HepG2 (cell line): ENCODE data around the gene INTS1. TPM values are rescaled to one million over a fixed set of nuclear protein-coding genes. Genes with fewer than 3 reads are reported as not detected.

ENCODE experiments used
- ETV5 ChIP-seq: IDR thresholded peaks from 2 replicates; pipeline ENCODE4 v1.6.1; 2018; ENCODE audit warnings: missing biosample characterization, missing genetic modification reagents, inconsistent platforms, borderline replicate concordance
- GATAD1 ChIP-seq: IDR thresholded peaks from 2 replicates; pipeline ENCODE4 v1.6.1; 2016; ENCODE audit warnings: missing genetic modification reagents, missing compliant biosample characterization
- MTA1 ChIP-seq: sonication (generic); formaldehyde crosslinking; IDR thresholded peaks from 2 replicates; pipeline ENCODE4 v1.4.0; 2020; ENCODE audit warnings: missing genetic modification reagents, mild to moderate bottlenecking, borderline replicate concordance
- MTF2 ChIP-seq: sonication (generic); formaldehyde crosslinking; IDR thresholded peaks from 2 replicates; pipeline ENCODE4 v1.5.0; 2020; ENCODE audit warnings: missing genetic modification reagents, borderline replicate concordance
- NFKBIZ ChIP-seq: IDR thresholded peaks from 2 replicates; pipeline ENCODE4 v1.6.1; 2018; ENCODE audit warnings: missing genetic modification reagents, missing compliant biosample characterization
- PCBP1 ChIP-seq: fragments of 200-400 bp; formaldehyde crosslinking; IDR thresholded peaks from 2 replicates; pipeline ENCODE4 v1.6.1; 2017; ENCODE audit warnings: mild to moderate bottlenecking, low read depth, low read length, borderline replicate concordance
- RFXAP ChIP-seq: sonication (generic); formaldehyde crosslinking; IDR thresholded peaks from 2 replicates; pipeline ENCODE4 v1.4.0; 2020; ENCODE audit warnings: missing genetic modification reagents, borderline replicate concordance
- ZBTB21 ChIP-seq: sonication (generic); formaldehyde crosslinking; IDR thresholded peaks from 2 replicates; pipeline ENCODE4 v1.4.0; 2020; ENCODE audit warnings: missing genetic modification reagents
- ZNF407 ChIP-seq: sonication (generic); formaldehyde crosslinking; IDR thresholded peaks from one replicate; pipeline ENCODE4 v1.5.1; 2020; ENCODE audit warnings: mild to moderate bottlenecking, missing genetic modification reagents; ENCODE audit errors: not compliant biosample characterization
- ZNF773 ChIP-seq: sonication (generic); formaldehyde crosslinking; IDR thresholded peaks from 2 replicates; pipeline ENCODE4 v1.4.0; 2020; ENCODE audit warnings: missing genetic modification reagents, borderline replicate concordance
- ZNF777 ChIP-seq: sonication (generic); formaldehyde crosslinking; IDR thresholded peaks from 2 replicates; pipeline ENCODE4 v1.4.0; 2020; ENCODE audit warnings: missing genetic modification reagents
- polyA plus RNA-seq, 8 experiments: library from polyadenylated mRNA; depleted of rRNA in 3 of 8; stranded (reverse) in 7 of 8; unstranded in 1 of 8; fragments of >200 nt; fragmentation: Illumina TruSeq in 4 of 8; extraction: Trizol in 4 of 8; gene quantifications; 2 replicates each; pipeline versions ENCODE4 v1.2.1 to v1.2.3, GENCODE V29; 2011 to 2016; ENCODE audit warnings: low read depth in 4 of 8, missing spikeins in 1 of 8, mixed read lengths in 1 of 8; ENCODE audit not compliant: insufficient read depth in 1 of 8
- total RNA-seq, 5 experiments: library from RNA; depleted of rRNA; stranded (reverse); fragments of >200 nt; fragmentation: Illumina TruSeq; extraction: Trizol; gene quantifications; 2 replicates each; pipeline ENCODE4 v1.2.3, GENCODE V29; 2016; ENCODE audit warnings: low read depth in 1 of 5
- TF ChIP-seq, protein P1 (sequence below): sonication (generic); formaldehyde crosslinking; IDR thresholded peaks from 2 replicates; pipeline ENCODE4 v1.5.1; 2020; ENCODE audit warnings: mild to moderate bottlenecking, missing genetic modification reagents, moderate library complexity
- TF ChIP-seq, protein P2 (sequence below): sonication (generic); formaldehyde crosslinking; IDR thresholded peaks from 2 replicates; pipeline ENCODE4 v1.4.0; 2020; ENCODE audit warnings: missing genetic modification reagents, borderline replicate concordance
- TF ChIP-seq, protein P3 (sequence below): sonication (generic); formaldehyde crosslinking; IDR thresholded peaks from 2 replicates; pipeline ENCODE4 v1.4.0; 2020; ENCODE audit warnings: missing genetic modification reagents, low read depth, mild to moderate bottlenecking, borderline replicate concordance

Gene INTS1
- total and polyA plus RNA-seq, 2 of the 13 experiments (the other 11 are each of a cell fraction or from before 2014, with no cell fraction given), result 13.7 to 29.0 TPM

DNA sequence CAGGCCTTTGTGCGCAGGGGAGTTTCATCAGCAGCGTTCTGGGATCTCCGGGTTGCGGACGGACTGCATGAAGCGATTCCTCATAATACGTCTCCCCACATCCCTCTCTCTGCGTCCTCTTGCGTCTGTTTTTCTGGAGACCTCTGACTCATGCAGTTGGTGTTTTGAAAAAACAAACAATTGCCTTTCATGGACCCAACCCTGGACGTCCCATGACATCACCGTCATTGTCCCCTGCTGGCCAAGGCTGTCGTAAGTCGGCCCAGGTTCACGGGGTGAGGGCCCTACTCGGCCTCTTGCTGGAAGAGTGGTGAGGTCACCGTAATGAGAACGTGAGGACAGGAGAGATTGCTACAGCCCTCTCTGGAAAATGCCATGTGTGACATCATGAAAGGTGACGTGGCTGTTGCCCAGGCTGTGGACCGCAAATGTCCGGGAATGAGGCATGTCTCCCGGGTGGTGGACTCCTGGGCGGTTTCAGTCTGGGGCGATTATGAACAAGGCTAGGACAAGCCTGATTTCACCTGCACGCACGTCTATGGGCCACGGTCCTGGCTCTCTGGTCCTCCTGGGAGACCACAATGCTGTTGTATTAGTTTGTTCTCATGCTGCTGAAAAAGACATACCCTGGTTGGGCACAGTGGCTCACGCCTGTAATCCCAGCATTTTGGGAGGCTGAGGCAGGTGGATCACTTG, 16.5 kb upstream of the INTS1 start (continued):
- TF ChIP-seq MTA1 (peak; percentile 73; the same call in 1 of the 2 replicates), NFKBIZ (CRISPR knock-in tag) (no peak), ZBTB21 (CRISPR knock-in tag) (peak; percentile 100), RFXAP (CRISPR knock-in tag) (no peak), MTF2 (CRISPR knock-in tag) (no peak), GATAD1 (CRISPR knock-in tag) (peak; percentile 66), PCBP1 (no peak), ZNF777 (CRISPR knock-in tag) (0 out of 2 replicates have a peak, but pooled peaks have one; percentile 49), ZNF407 (CRISPR knock-in tag) (no peak), ETV5 (CRISPR knock-in tag) (peak; percentile 39; the same call in 1 of the 2 replicates), ZNF773 (CRISPR knock-in tag) (no peak)
- TF ChIP-seq, protein P1, sequence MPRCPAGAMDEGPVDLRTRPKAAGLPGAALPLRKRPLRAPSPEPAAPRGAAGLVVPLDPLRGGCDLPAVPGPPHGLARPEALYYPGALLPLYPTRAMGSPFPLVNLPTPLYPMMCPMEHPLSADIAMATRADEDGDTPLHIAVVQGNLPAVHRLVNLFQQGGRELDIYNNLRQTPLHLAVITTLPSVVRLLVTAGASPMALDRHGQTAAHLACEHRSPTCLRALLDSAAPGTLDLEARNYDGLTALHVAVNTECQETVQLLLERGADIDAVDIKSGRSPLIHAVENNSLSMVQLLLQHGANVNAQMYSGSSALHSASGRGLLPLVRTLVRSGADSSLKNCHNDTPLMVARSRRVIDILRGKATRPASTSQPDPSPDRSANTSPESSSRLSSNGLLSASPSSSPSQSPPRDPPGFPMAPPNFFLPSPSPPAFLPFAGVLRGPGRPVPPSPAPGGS (CRISPR knock-in tag), result peak; percentile 36; the same call in 1 of the 2 replicates
- TF ChIP-seq, protein P2, sequence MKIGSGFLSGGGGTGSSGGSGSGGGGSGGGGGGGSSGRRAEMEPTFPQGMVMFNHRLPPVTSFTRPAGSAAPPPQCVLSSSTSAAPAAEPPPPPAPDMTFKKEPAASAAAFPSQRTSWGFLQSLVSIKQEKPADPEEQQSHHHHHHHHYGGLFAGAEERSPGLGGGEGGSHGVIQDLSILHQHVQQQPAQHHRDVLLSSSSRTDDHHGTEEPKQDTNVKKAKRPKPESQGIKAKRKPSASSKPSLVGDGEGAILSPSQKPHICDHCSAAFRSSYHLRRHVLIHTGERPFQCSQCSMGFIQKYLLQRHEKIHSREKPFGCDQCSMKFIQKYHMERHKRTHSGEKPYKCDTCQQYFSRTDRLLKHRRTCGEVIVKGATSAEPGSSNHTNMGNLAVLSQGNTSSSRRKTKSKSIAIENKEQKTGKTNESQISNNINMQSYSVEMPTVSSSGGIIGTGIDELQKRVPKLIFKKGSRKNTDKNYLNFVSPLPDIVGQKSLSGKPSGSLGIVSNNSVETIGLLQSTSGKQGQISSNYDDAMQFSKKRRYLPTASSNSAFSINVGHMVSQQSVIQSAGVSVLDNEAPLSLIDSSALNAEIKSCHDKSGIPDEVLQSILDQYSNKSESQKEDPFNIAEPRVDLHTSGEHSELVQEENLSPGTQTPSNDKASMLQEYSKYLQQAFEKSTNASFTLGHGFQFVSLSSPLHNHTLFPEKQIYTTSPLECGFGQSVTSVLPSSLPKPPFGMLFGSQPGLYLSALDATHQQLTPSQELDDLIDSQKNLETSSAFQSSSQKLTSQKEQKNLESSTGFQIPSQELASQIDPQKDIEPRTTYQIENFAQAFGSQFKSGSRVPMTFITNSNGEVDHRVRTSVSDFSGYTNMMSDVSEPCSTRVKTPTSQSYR (CRISPR knock-in tag), result peak; percentile 11; the same call in 1 of the 2 replicates
- TF ChIP-seq, protein P3, sequence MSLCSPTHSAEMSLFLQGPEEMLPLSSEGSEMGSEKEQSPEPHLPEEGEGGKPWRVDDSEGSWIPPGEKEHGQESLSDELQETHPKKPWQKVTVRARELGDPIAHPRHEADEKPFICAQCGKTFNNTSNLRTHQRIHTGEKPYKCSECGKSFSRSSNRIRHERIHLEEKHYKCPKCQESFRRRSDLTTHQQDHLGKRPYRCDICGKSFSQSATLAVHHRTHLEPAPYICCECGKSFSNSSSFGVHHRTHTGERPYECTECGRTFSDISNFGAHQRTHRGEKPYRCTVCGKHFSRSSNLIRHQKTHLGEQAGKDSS (CRISPR knock-in tag), result peak; percentile 40; the same call in 1 of the 2 replicates
